ENCODE data around the gene SLC3A2.
"Not testable (repeated sequence)": the region's sequence is repeated elsewhere in the genome, so short reads cannot be mapped to it uniquely, and the experiment has no call there.

The SLC3A2 gene

GRCh38 chr11:62854825-62855570 is 25.7 kb upstream of the SLC3A2 start:
- Histone ChIP-seq H3K36me3 (ENCODE audit: control insufficient read depth, insufficient read depth, low read length) (peaks cover 34% of the 10 kb centered on the region), H3K27me3 (ENCODE audit: control insufficient read depth, insufficient read depth, low read length) (no peaks in the 10 kb centered on the region), H3K4me1 (ENCODE audit: control insufficient read depth, insufficient read depth, low read length) (peaks cover 5% of the 10 kb centered on the region), H3K9me3 (ENCODE audit: control insufficient read depth, insufficient read depth, low read length) (no peaks in the 10 kb centered on the region), H3K9ac (ENCODE audit: low read depth, low read length) (peak overlapping the region; percentile 96), H3K4me3 (ENCODE audit: low read depth, low read length) (peak overlapping the region; percentile 99)

GRCh38 chr11:62855571-62856332 is 24.9 kb upstream of the SLC3A2 start:
- Histone ChIP-seq H3K27me3 (ENCODE audit: control insufficient read depth, insufficient read depth, low read length) (no peaks in the 10 kb centered on the region), H3K36me3 (ENCODE audit: control insufficient read depth, insufficient read depth, low read length) (peaks cover 36% of the 10 kb centered on the region), H3K4me3 (ENCODE audit: low read depth, low read length) (peak overlapping the region; percentile 99), H3K9ac (ENCODE audit: low read depth, low read length) (peak overlapping the region; percentile 100), H3K9me3 (ENCODE audit: control insufficient read depth, insufficient read depth, low read length) (no peaks in the 10 kb centered on the region), H3K4me1 (ENCODE audit: control insufficient read depth, insufficient read depth, low read length) (peaks cover 5% of the 10 kb centered on the region)

- Histone ChIP-seq H3K4me1 (ENCODE audit: control insufficient read depth, insufficient read depth, low read length) (peaks cover 9% of the 10 kb centered on the region), H3K4me3 (ENCODE audit: low read depth, low read length) (peak overlapping the region; percentile 99), H3K9ac (ENCODE audit: low read depth, low read length) (peak overlapping the region; percentile 100), H3K27me3 (ENCODE audit: control insufficient read depth, insufficient read depth, low read length) (no peaks in the 10 kb centered on the region), H3K36me3 (ENCODE audit: control insufficient read depth, insufficient read depth, low read length) (peaks cover 39% of the 10 kb centered on the region), H3K9me3 (ENCODE audit: control insufficient read depth, insufficient read depth, low read length) (no peaks in the 10 kb centered on the region)
These were observed 24.3 kb upstream of the SLC3A2 start for GRCh38 chr11:62856333-62856895.

GRCh38 chr11:62857541-62857982 is 23.1 kb upstream of the SLC3A2 start:
- Histone ChIP-seq H3K4me3 (ENCODE audit: low read depth, low read length) (peak overlapping the region; percentile 99), H3K4me1 (ENCODE audit: control insufficient read depth, insufficient read depth, low read length) (peaks cover 5% of the 10 kb centered on the region), H3K27me3 (ENCODE audit: control insufficient read depth, insufficient read depth, low read length) (no peaks in the 10 kb centered on the region), H3K36me3 (ENCODE audit: control insufficient read depth, insufficient read depth, low read length) (peaks cover 33% of the 10 kb centered on the region), H3K9me3 (ENCODE audit: control insufficient read depth, insufficient read depth, low read length) (no peaks in the 10 kb centered on the region), H3K9ac (ENCODE audit: low read depth, low read length) (peak overlapping the region; percentile 100)

- H3K4me1 ChIP-seq (ENCODE audit: control insufficient read depth, insufficient read depth, low read length), result peaks cover 10% of the 10 kb centered on the region
- peak overlapping the region; percentile 100 for H3K9ac ChIP-seq (ENCODE audit: low read depth, low read length)
- H3K9me3 ChIP-seq (ENCODE audit: control insufficient read depth, insufficient read depth, low read length), result no peaks in the 10 kb centered on the region
- H3K27me3 ChIP-seq (ENCODE audit: control insufficient read depth, insufficient read depth, low read length), result no peaks in the 10 kb centered on the region
- H3K4me3 ChIP-seq (ENCODE audit: low read depth, low read length), result peak overlapping the region; percentile 99
- peaks cover 30% of the 10 kb centered on the region for H3K36me3 ChIP-seq (ENCODE audit: control insufficient read depth, insufficient read depth, low read length)
These were observed 22.5 kb upstream of the SLC3A2 start for GRCh38 chr11:62858201-62858600.

GRCh38 chr11:62859281-62859703 is 21.4 kb upstream of the SLC3A2 start:
- H3K27me3 ChIP-seq (ENCODE audit: control insufficient read depth, insufficient read depth, low read length); H3K9me3 ChIP-seq (ENCODE audit: control insufficient read depth, insufficient read depth, low read length): not testable (repeated sequence)
- Histone ChIP-seq H3K4me1 (ENCODE audit: control insufficient read depth, insufficient read depth, low read length) (peaks cover 18% of the 10 kb centered on the region), H3K9ac (ENCODE audit: low read depth, low read length) (peak overlapping the region; percentile 47), H3K36me3 (ENCODE audit: control insufficient read depth, insufficient read depth, low read length) (peaks cover 28% of the 10 kb centered on the region), H3K4me3 (ENCODE audit: low read depth, low read length) (peak overlapping the region; percentile 99)

GRCh38 chr11:62860835-62861563 is 19.7 kb upstream of the SLC3A2 start:
- H3K4me3 ChIP-seq (ENCODE audit: low read depth, low read length), result no peak overlapping the region
- H3K36me3 ChIP-seq (ENCODE audit: control insufficient read depth, insufficient read depth, low read length), result peaks cover 20% of the 10 kb centered on the region
- peak overlapping the region; percentile 26 for H3K9ac ChIP-seq (ENCODE audit: low read depth, low read length)
- H3K27me3 ChIP-seq (ENCODE audit: control insufficient read depth, insufficient read depth, low read length), result no peaks in the 10 kb centered on the region
- no peaks in the 10 kb centered on the region for H3K9me3 ChIP-seq (ENCODE audit: control insufficient read depth, insufficient read depth, low read length)
- H3K4me1 ChIP-seq (ENCODE audit: control insufficient read depth, insufficient read depth, low read length), result peaks cover 18% of the 10 kb centered on the region

- peaks cover 24% of the 10 kb centered on the region for H3K36me3 ChIP-seq (ENCODE audit: control insufficient read depth, insufficient read depth, low read length)
- H3K4me3 ChIP-seq (ENCODE audit: low read depth, low read length), result peak overlapping the region; percentile 35
- H3K9me3 ChIP-seq (ENCODE audit: control insufficient read depth, insufficient read depth, low read length); H3K27me3 ChIP-seq (ENCODE audit: control insufficient read depth, insufficient read depth, low read length); H3K9ac ChIP-seq (ENCODE audit: low read depth, low read length): not testable (repeated sequence)
- peaks cover 18% of the 10 kb centered on the region for H3K4me1 ChIP-seq (ENCODE audit: control insufficient read depth, insufficient read depth, low read length)
These were observed 19.0 kb upstream of the SLC3A2 start for GRCh38 chr11:62861564-62862192.

- Histone ChIP-seq H3K4me1 (ENCODE audit: control insufficient read depth, insufficient read depth, low read length) (peaks cover 18% of the 10 kb centered on the region), H3K4me3 (ENCODE audit: low read depth, low read length) (no peak overlapping the region), H3K27me3 (ENCODE audit: control insufficient read depth, insufficient read depth, low read length) (no peaks in the 10 kb centered on the region), H3K36me3 (ENCODE audit: control insufficient read depth, insufficient read depth, low read length) (peaks cover 26% of the 10 kb centered on the region), H3K9me3 (ENCODE audit: control insufficient read depth, insufficient read depth, low read length) (no peaks in the 10 kb centered on the region), H3K9ac (ENCODE audit: low read depth, low read length) (no peak overlapping the region)
These were observed 16.9 kb upstream of the SLC3A2 start for GRCh38 chr11:62863687-62864335.

GRCh38 chr11:62865635-62866034 is 15.1 kb upstream of the SLC3A2 start:
- Histone ChIP-seq H3K4me1 (ENCODE audit: control insufficient read depth, insufficient read depth, low read length) (peaks cover 18% of the 10 kb centered on the region), H3K4me3 (ENCODE audit: low read depth, low read length) (no peak overlapping the region), H3K36me3 (ENCODE audit: control insufficient read depth, insufficient read depth, low read length) (peaks cover 25% of the 10 kb centered on the region), H3K27me3 (ENCODE audit: control insufficient read depth, insufficient read depth, low read length) (no peaks in the 10 kb centered on the region), H3K9me3 (ENCODE audit: control insufficient read depth, insufficient read depth, low read length) (no peaks in the 10 kb centered on the region), H3K9ac (ENCODE audit: low read depth, low read length) (no peak overlapping the region)
